Liver (tissue), 2 donors: ENCODE measurements around the gene SAE1.

Experiments used
- YY1 ChIP-seq: IDR thresholded peaks from 2 replicates; pipeline ENCODE4 v1.6.1; 2016; ENCODE audit warnings: antibody characterized with exemption, mild to moderate bottlenecking
- TF ChIP-seq, protein P1 (sequence below): fragments of 150-350 bp; IDR thresholded peaks from 2 replicates; pipeline ENCODE4 v1.5.1; 2017; ENCODE audit warnings: improper control_type of control experiment, low read depth, low read length; ENCODE audit not compliant: missing input control
- donor health status: healthy.

GRCh38 chr19:47221890-47222289 is 91.3 kb downstream of the SAE1 start:
- TF ChIP-seq, protein P1, sequence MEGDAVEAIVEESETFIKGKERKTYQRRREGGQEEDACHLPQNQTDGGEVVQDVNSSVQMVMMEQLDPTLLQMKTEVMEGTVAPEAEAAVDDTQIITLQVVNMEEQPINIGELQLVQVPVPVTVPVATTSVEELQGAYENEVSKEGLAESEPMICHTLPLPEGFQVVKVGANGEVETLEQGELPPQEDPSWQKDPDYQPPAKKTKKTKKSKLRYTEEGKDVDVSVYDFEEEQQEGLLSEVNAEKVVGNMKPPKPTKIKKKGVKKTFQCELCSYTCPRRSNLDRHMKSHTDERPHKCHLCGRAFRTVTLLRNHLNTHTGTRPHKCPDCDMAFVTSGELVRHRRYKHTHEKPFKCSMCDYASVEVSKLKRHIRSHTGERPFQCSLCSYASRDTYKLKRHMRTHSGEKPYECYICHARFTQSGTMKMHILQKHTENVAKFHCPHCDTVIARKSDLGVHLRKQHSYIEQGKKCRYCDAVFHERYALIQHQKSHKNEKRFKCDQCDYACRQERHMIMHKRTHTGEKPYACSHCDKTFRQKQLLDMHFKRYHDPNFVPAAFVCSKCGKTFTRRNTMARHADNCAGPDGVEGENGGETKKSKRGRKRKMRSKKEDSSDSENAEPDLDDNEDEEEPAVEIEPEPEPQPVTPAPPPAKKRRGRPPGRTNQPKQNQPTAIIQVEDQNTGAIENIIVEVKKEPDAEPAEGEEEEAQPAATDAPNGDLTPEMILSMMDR = no peak
- no peak for TF ChIP-seq YY1
